ENCODE data around the gene PACRG. TPM values are rescaled to one million over a fixed set of nuclear protein-coding genes. Genes with fewer than 3 reads are reported as not detected.
"Not testable (repeated sequence)": the region's sequence is repeated elsewhere in the genome, so short reads cannot be mapped to it uniquely, and the experiment has no call there.

The PACRG gene
- total and polyA plus RNA-seq, 2 donors = 2.2 to 5.6 TPM

GRCh38 chr6:162963861-162964260, 236.1 kb downstream of the PACRG start:
- DNase-seq (ENCODE audit: extremely low spot score) = no peak
- Histone ChIP-seq H3K27ac (ENCODE audit: low read depth) (no peak overlapping the region), H3K4me3 (ENCODE audit: low read depth, low read length) (no peak overlapping the region), H3K4me1 (ENCODE audit: insufficient read depth) (no peaks in the 10 kb centered on the region), H3K36me3 (ENCODE audit: insufficient read depth) (peaks cover 2% of the 10 kb centered on the region)
- WGBS = 71% methylated on average over 1 of the region's 1 CpG

GRCh38 chr6:162964488-162965140, 236.8 kb downstream of the PACRG start:
- Histone ChIP-seq H3K4me3 (ENCODE audit: low read depth, low read length) (no peak overlapping the region), H3K36me3 (ENCODE audit: insufficient read depth) (peaks cover 2% of the 10 kb centered on the region), H3K4me1 (ENCODE audit: insufficient read depth) (no peaks in the 10 kb centered on the region), H3K27ac (ENCODE audit: low read depth) (no peak overlapping the region)
- peak; percentile 55 for DNase-seq (ENCODE audit: extremely low spot score)
- WGBS = 30% methylated on average over 6 of the region's 6 CpGs

GRCh38 chr6:162965366-162965765, 237.6 kb downstream of the PACRG start:
- 52% methylated on average over 1 of the region's 1 CpG for WGBS
- Histone ChIP-seq H3K4me1 (ENCODE audit: insufficient read depth) (no peaks in the 10 kb centered on the region), H3K36me3 (ENCODE audit: insufficient read depth) (peaks cover 2% of the 10 kb centered on the region), H3K4me3 (ENCODE audit: low read depth, low read length) (no peak overlapping the region), H3K27ac (ENCODE audit: low read depth) (no peak overlapping the region)
- no peak for DNase-seq (ENCODE audit: extremely low spot score)

GRCh38 chr6:162970246-162970645, 242.5 kb downstream of the PACRG start:
- WGBS = 64% methylated on average over 10 of the region's 10 CpGs
- DNase-seq (ENCODE audit: extremely low spot score) = no peak

GRCh38 chr6:162971356-162971755, 243.6 kb downstream of the PACRG start:
- Histone ChIP-seq H3K36me3 (ENCODE audit: insufficient read depth) (no peaks in the 10 kb centered on the region), H3K4me1 (ENCODE audit: insufficient read depth) (no peaks in the 10 kb centered on the region), H3K27ac (ENCODE audit: low read depth) (no peak overlapping the region), H3K4me3 (ENCODE audit: low read depth, low read length) (no peak overlapping the region)
- DNase-seq (ENCODE audit: extremely low spot score) = no peak
- WGBS = 94% methylated on average over 7 of the region's 7 CpGs

More at GRCh38 chr6:162970246-162970645, 242.5 kb downstream of the PACRG start:
- Histone ChIP-seq H3K4me3 (ENCODE audit: low read depth, low read length) (no peak overlapping the region), H3K27ac (ENCODE audit: low read depth) (no peak overlapping the region), H3K4me1 (ENCODE audit: insufficient read depth) (no peaks in the 10 kb centered on the region), H3K36me3 (ENCODE audit: insufficient read depth) (no peaks in the 10 kb centered on the region)

GRCh38 chr6:162973151-162973872, 245.5 kb downstream of the PACRG start:
- Histone ChIP-seq H3K27ac (ENCODE audit: low read depth) (no peak overlapping the region), H3K4me3 (ENCODE audit: low read depth, low read length) (no peak overlapping the region), H3K4me1 (ENCODE audit: insufficient read depth) (no peaks in the 10 kb centered on the region), H3K36me3 (ENCODE audit: insufficient read depth) (no peaks in the 10 kb centered on the region)
- 69% methylated on average over 7 of the region's 7 CpGs for WGBS
- DNase-seq (ENCODE audit: extremely low spot score) = no peak

GRCh38 chr6:162973980-162974379, 246.2 kb downstream of the PACRG start:
- WGBS = 83% methylated on average over 5 of the region's 5 CpGs
- no peak overlapping the region for H3K27ac ChIP-seq (ENCODE audit: low read depth)
- no peaks in the 10 kb centered on the region for H3K36me3 ChIP-seq (ENCODE audit: insufficient read depth)
- H3K4me3 ChIP-seq (ENCODE audit: low read depth, low read length) = no peak overlapping the region
- DNase-seq (ENCODE audit: extremely low spot score) = no peak
- H3K4me1 ChIP-seq (ENCODE audit: insufficient read depth) = no peaks in the 10 kb centered on the region

GRCh38 chr6:162974685-162975084, 246.9 kb downstream of the PACRG start:
- 74% methylated on average over 6 of the region's 6 CpGs for WGBS

GRCh38 chr6:162976141-162976540, 248.4 kb downstream of the PACRG start:
- DNase-seq (ENCODE audit: extremely low spot score) = no peak
- H3K27ac ChIP-seq (ENCODE audit: low read depth) = no peak overlapping the region
- 80% methylated on average over 5 of the region's 5 CpGs for WGBS
- no peaks in the 10 kb centered on the region for H3K36me3 ChIP-seq (ENCODE audit: insufficient read depth)
- no peak overlapping the region for H3K4me3 ChIP-seq (ENCODE audit: low read depth, low read length)
- H3K4me1 ChIP-seq (ENCODE audit: insufficient read depth) = no peaks in the 10 kb centered on the region

More at GRCh38 chr6:162974685-162975084, 246.9 kb downstream of the PACRG start:
- Histone ChIP-seq H3K4me1 (ENCODE audit: insufficient read depth) (no peaks in the 10 kb centered on the region), H3K27ac (ENCODE audit: low read depth) (no peak overlapping the region), H3K36me3 (ENCODE audit: insufficient read depth) (no peaks in the 10 kb centered on the region), H3K4me3 (ENCODE audit: low read depth, low read length) (no peak overlapping the region)
- DNase-seq (ENCODE audit: extremely low spot score) = no peak

GRCh38 chr6:162983234-162983633, 255.5 kb downstream of the PACRG start:
- not testable (repeated sequence) for H3K36me3 ChIP-seq (ENCODE audit: insufficient read depth); H3K4me1 ChIP-seq (ENCODE audit: insufficient read depth); H3K27ac ChIP-seq (ENCODE audit: low read depth); H3K4me3 ChIP-seq (ENCODE audit: low read depth, low read length); DNase-seq (ENCODE audit: extremely low spot score)
- WGBS = 53% methylated on average over 1 of the region's 1 CpG

GRCh38 chr6:162998777-162999176, 271.0 kb downstream of the PACRG start:
- Histone ChIP-seq H3K4me1 (ENCODE audit: insufficient read depth) (no peaks in the 10 kb centered on the region), H3K4me3 (ENCODE audit: low read depth, low read length) (no peak overlapping the region), H3K27ac (ENCODE audit: low read depth) (no peak overlapping the region), H3K36me3 (ENCODE audit: insufficient read depth) (no peaks in the 10 kb centered on the region)
- WGBS = 51% methylated on average over 1 of the region's 1 CpG
- no peak for DNase-seq (ENCODE audit: extremely low spot score)

- no peak overlapping the region for H3K27ac ChIP-seq (ENCODE audit: low read depth)
- WGBS = 84% methylated on average over 5 of the region's 5 CpGs
- no peak overlapping the region for H3K4me3 ChIP-seq (ENCODE audit: low read depth, low read length)
- H3K4me1 ChIP-seq (ENCODE audit: insufficient read depth) = no peaks in the 10 kb centered on the region
- DNase-seq (ENCODE audit: extremely low spot score) = no peak
- no peaks in the 10 kb centered on the region for H3K36me3 ChIP-seq (ENCODE audit: insufficient read depth)
These were observed 272.0 kb downstream of the PACRG start for GRCh38 chr6:162999575-163000285.

GRCh38 chr6:163001330-163001729, 273.6 kb downstream of the PACRG start:
- no peaks in the 10 kb centered on the region for H3K4me1 ChIP-seq (ENCODE audit: insufficient read depth)
- WGBS = 55% methylated on average over 3 of the region's 3 CpGs
- no peaks in the 10 kb centered on the region for H3K36me3 ChIP-seq (ENCODE audit: insufficient read depth)
- no peak for DNase-seq (ENCODE audit: extremely low spot score)
- no peak overlapping the region for H3K27ac ChIP-seq (ENCODE audit: low read depth)
- no peak overlapping the region for H3K4me3 ChIP-seq (ENCODE audit: low read depth, low read length)

GRCh38 chr6:163008186-163008585, 280.4 kb downstream of the PACRG start:
- WGBS = 71% methylated on average over 6 of the region's 6 CpGs
- H3K27ac ChIP-seq (ENCODE audit: low read depth) = no peak overlapping the region
- no peaks in the 10 kb centered on the region for H3K4me1 ChIP-seq (ENCODE audit: insufficient read depth)
- H3K4me3 ChIP-seq (ENCODE audit: low read depth, low read length) = no peak overlapping the region
- H3K36me3 ChIP-seq (ENCODE audit: insufficient read depth) = no peaks in the 10 kb centered on the region
- no peak for DNase-seq (ENCODE audit: extremely low spot score)

All from urinary bladder (tissue), 4 donors.